A549 (cell line): Measurements from ENCODE around the gene RHEB. TPM values are rescaled to one million over a fixed set of nuclear protein-coding genes. Genes with fewer than 3 reads are reported as not detected.
A peak's percentile ranks its signal among the peaks of the same experiment; 100 is the strongest.

Source experiments
- ATAC-seq, 2 experiments: fragments of 200-7000 bp in 1 of 2; fragments of >200 bp in 1 of 2; cut with Nextera tagmentation in 1 of 2; cut with Tn5 transposase in 1 of 2; 3 replicates each; pipeline versions ENCODE4 v1.8.0 to v1.9.1; 2018 to 2020; ENCODE audit warnings: mild to moderate bottlenecking in 1 of 2, moderate library complexity in 1 of 2
- CTCF ChIA-PET: fragments of 300-600 bp; sonication (Branson Sonifier 250); formaldehyde crosslinking; extraction: SDS; loops from one replicate; lab custom pipeline; 2021; ENCODE audit warnings: antibody characterized with exemption, inconsistent platforms; lab: Yijun Ruan, JAX
- POLR2A ChIA-PET: fragments of 350-600 bp; formaldehyde crosslinking; extraction: SDS; loops from one replicate; lab custom pipeline; 2021; ENCODE audit warnings: antibody characterized with exemption, inconsistent platforms; lab: Yijun Ruan, JAX
- DNase-seq, 2 experiments: peaks; one replicate each; pipeline versions ENCODE4 v3.0.0 to v3.0.0-alpha.2; 2011 to 2016; ENCODE audit warnings: low read depth in 1 of 2, low spot score in 1 of 2
- FAIRE-seq: peaks from 2 replicates; lab custom pipeline; 2011; peaks lifted over from hg19 to GRCh38; lab: Jason Lieb, UNC
- H3K27ac ChIP-seq, 2 experiments: fragments of >200 bp; sonication (Bioruptor Twin); formaldehyde crosslinking; 3 replicates each; pipeline ENCODE4 v1.5.1; 2016 to 2017
- H3K4me1 ChIP-seq: fragments of >200 bp; sonication (Bioruptor Twin); formaldehyde crosslinking; 3 replicates; pipeline ENCODE4 v1.6.1; 2016
- H3K4me2 ChIP-seq: fragments of >200 bp; sonication (Bioruptor Twin); formaldehyde crosslinking; 3 replicates; pipeline ENCODE4 v1.6.1; 2016
- H3K4me3 ChIP-seq: fragments of >200 bp; sonication (Bioruptor Twin); formaldehyde crosslinking; 3 replicates; pipeline ENCODE4 v1.5.1; 2016
- H3K9me3 ChIP-seq: fragments of >200 bp; sonication (Bioruptor Twin); formaldehyde crosslinking; 3 replicates; pipeline ENCODE4 v1.6.1; 2016
- CBX8 ChIP-seq: fragments of 200-600 bp; sonication (generic); IDR thresholded peaks from 2 replicates; pipeline ENCODE4 v1.6.1; 2016
- CHD4 ChIP-seq: fragments of 200-600 bp; sonication (generic); IDR thresholded peaks from 2 replicates; pipeline ENCODE4 v1.6.1; 2016; ENCODE audit warnings: antibody characterized with exemption, mild to moderate bottlenecking, borderline replicate concordance
- EHMT2 ChIP-seq: fragments of 200-600 bp; sonication (generic); IDR thresholded peaks from 2 replicates; pipeline ENCODE4 v1.6.1; 2016; ENCODE audit warnings: antibody characterized with exemption, low read depth, mild to moderate bottlenecking, moderate library complexity
- ESRRA ChIP-seq: fragments of 150-350 bp; IDR thresholded peaks from 2 replicates; pipeline ENCODE4 v1.6.1; 2014; ENCODE audit warnings: mild to moderate bottlenecking, low read length, borderline replicate concordance
- FOSB ChIP-seq: fragments of 250-450 bp; sonication (Bioruptor Pico); IDR thresholded peaks from 2 replicates; pipeline ENCODE4 v1.5.0; 2020; ENCODE audit warnings: mild to moderate bottlenecking, moderate library complexity
- FOXS1 ChIP-seq: fragments of 250-450 bp; sonication (Bioruptor Pico); IDR thresholded peaks from 2 replicates; pipeline ENCODE4 v1.5.0; 2020; ENCODE audit warnings: mild to moderate bottlenecking, moderate library complexity
- GATA3 ChIP-seq: IDR thresholded peaks from 2 replicates; pipeline ENCODE4 v1.6.1; 2012; ENCODE audit warnings: borderline replicate concordance
- HDAC2 ChIP-seq: fragments of 200-600 bp; sonication (generic); IDR thresholded peaks from 2 replicates; pipeline ENCODE4 v1.6.1; 2016
- HOXB5 ChIP-seq: fragments of 250-450 bp; sonication (Bioruptor Pico); IDR thresholded peaks from 2 replicates; pipeline ENCODE4 v1.5.0; 2020; ENCODE audit warnings: mild to moderate bottlenecking, moderate library complexity
- JUNB ChIP-seq: fragments of >200 bp; sonication (Bioruptor Twin); formaldehyde crosslinking; IDR thresholded peaks from 2 replicates; pipeline ENCODE4 v1.6.1; 2016
- KDM1A ChIP-seq: fragments of 200-600 bp; sonication (generic); IDR thresholded peaks from 2 replicates; pipeline ENCODE4 v1.6.1; 2016; ENCODE audit warnings: low read depth, mild to moderate bottlenecking
- NFE2L2 ChIP-seq: fragments of 150-350 bp; conservative IDR thresholded peaks from 2 replicates; pipeline ENCODE4 v1.6.1; 2014; ENCODE audit warnings: low read length
- POLR2AphosphoS2 ChIP-seq: conservative IDR thresholded peaks from 2 replicates; pipeline ENCODE4 v1.6.1; 2012; ENCODE audit warnings: low read length, improper control_type of control experiment, inconsistent platforms
- RAD21 ChIP-seq, 2 experiments: fragments of >200 bp in 1 of 2; sonication (Bioruptor Twin) in 1 of 2; formaldehyde crosslinking in 1 of 2; IDR thresholded peaks in 1 of 2; conservative IDR thresholded peaks in 1 of 2; 2 replicates in 1 of 2; 3 replicates in 1 of 2; pipeline ENCODE4 v1.6.1; 2012 to 2018; ENCODE audit warnings: inconsistent platforms in 1 of 2
- RCOR1 ChIP-seq: fragments of 150-350 bp; IDR thresholded peaks from 2 replicates; pipeline ENCODE4 v1.6.1; 2014; ENCODE audit warnings: antibody characterized with exemption, low read length, low read depth
- RNF2 ChIP-seq: fragments of 200-600 bp; sonication (generic); IDR thresholded peaks from 2 replicates; pipeline ENCODE4 v1.6.1; 2016; ENCODE audit warnings: low read depth, mild to moderate bottlenecking, antibody characterized with exemption, moderate library complexity, borderline replicate concordance
- SREBF2 ChIP-seq: fragments of 450-650 bp; IDR thresholded peaks from 2 replicates; pipeline ENCODE4 v1.6.1; 2014; ENCODE audit warnings: mild to moderate bottlenecking, moderate library complexity
- TFCP2L1 ChIP-seq: fragments of 250-450 bp; sonication (Bioruptor Pico); IDR thresholded peaks from 2 replicates; pipeline ENCODE4 v1.5.0; 2021; ENCODE audit warnings: mild to moderate bottlenecking
- TP53 ChIP-seq: fragments of 250-450 bp; sonication (Bioruptor Pico); IDR thresholded peaks from 2 replicates; pipeline ENCODE4 v1.5.0; 2021; ENCODE audit warnings: mild to moderate bottlenecking, moderate library complexity
- ZC3H11A ChIP-seq: fragments of 450-650 bp; IDR thresholded peaks from 2 replicates; pipeline ENCODE4 v1.6.1; 2014; ENCODE audit warnings: antibody characterized with exemption, mild to moderate bottlenecking
- WGBS: methylation state at CpG from one replicate; pipeline ENCODE4 v1.1.6; 2017; ENCODE audit errors: missing lambda C conversion rate; 5-methylcytosine and 5-hydroxymethylcytosine counted together
- polyA plus RNA-seq, 4 experiments: library from polyadenylated mRNA; depleted of rRNA in 3 of 4; stranded (reverse); fragments of >200 nt; fragmentation: RNase III in 1 of 4; extraction: RNeasy Plus Mini Kit Qiagen cat#74134 plus additional on column Dnase treatment in 1 of 4; gene quantifications; 2 replicates in 3 of 4; 3 replicates in 1 of 4; pipeline ENCODE4 v1.2.3, GENCODE V29; 2011 to 2017
- TF ChIP-seq, protein P1 (sequence below): fragments of 250-450 bp; sonication (Bioruptor Pico); IDR thresholded peaks from 2 replicates; pipeline ENCODE4 v1.5.0; 2020; ENCODE audit warnings: low read depth, mild to moderate bottlenecking, moderate library complexity
- TF ChIP-seq, protein P2 (sequence below): fragments of 250-450 bp; sonication (Bioruptor Pico); IDR thresholded peaks from 2 replicates; pipeline ENCODE4 v1.5.0; 2021; ENCODE audit warnings: mild to moderate bottlenecking, moderate library complexity, borderline replicate concordance
- TF ChIP-seq, protein P3 (sequence below): IDR thresholded peaks from 2 replicates; pipeline ENCODE4 v1.6.1; 2012; ENCODE audit warnings: low read depth, borderline replicate concordance
- TF ChIP-seq, protein P4 (sequence below): fragments of >200 bp; sonication (Bioruptor Twin); formaldehyde crosslinking; IDR thresholded peaks from 2 replicates; pipeline ENCODE4 v1.6.1; 2016
- TF ChIP-seq, protein P5 (sequence below): fragments of >200 bp; sonication (Bioruptor Twin); formaldehyde crosslinking; IDR thresholded peaks from 3 replicates; pipeline ENCODE4 v1.6.1; 2016

RHEB gene
- polyA plus RNA-seq, 2 of the 4 experiments (the other 2 are of a cell fraction): 110 to 198 TPM

DNA sequence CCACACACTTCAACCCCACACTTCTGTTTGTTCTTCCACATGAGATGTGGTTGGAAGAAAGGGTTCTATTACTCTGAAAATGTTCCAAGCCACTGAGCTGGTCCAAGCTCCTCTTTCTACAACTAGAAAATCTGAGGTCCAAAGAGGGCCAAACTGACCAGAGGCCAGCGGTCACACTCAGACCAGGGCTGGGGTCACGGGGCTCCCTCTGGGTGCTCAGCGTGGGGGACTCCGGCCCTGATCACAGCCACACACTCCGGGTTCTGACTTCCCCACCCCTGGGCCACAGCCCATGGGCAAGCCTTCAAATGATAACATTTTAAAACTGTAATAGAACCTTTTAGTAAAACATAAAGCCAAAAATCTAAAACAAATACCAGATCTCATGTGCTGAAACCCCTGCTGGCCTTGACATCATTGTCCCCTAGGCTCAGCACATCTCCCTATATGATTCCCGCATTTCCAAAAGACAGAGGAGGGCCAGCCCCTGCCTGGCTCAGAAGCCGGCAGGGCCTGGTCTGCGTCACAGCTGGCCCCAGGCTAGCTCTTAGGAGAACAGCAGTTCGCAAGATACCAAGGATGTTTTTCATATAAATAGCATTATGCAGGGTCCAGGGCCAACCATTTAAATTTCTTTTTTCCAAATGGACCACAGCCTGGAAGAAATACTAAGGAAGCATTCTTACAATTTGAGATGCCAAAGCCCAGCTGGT lies 83.1 kb downstream of the RHEB start:
- no peak overlapping the region for H3K4me3 ChIP-seq
- ChIA-PET CTCF (interaction anchor here (0.8 to 7.4 kb wide), 6 partner anchors 8 to 323 kb away, joined by 3 to 73 read pairs (median 4); no protein-coding TSS in a partner anchor), POLR2A (no interaction called here)
- no peaks in the 10 kb centered on the region for H3K9me3 ChIP-seq
- no peak for DNase-seq
- TF ChIP-seq CHD4: no peak
- TF ChIP-seq, protein P1, sequence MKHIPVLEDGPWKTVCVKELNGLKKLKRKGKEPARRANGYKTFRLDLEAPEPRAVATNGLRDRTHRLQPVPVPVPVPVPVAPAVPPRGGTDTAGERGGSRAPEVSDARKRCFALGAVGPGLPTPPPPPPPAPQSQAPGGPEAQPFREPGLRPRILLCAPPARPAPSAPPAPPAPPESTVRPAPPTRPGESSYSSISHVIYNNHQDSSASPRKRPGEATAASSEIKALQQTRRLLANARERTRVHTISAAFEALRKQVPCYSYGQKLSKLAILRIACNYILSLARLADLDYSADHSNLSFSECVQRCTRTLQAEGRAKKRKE: no peak
- TF ChIP-seq FOXS1 (CRISPR knock-in tag): no peak
- no peak for TF ChIP-seq HDAC2
- no peak for TF ChIP-seq EHMT2
- no peak for TF ChIP-seq KDM1A
- TF ChIP-seq JUNB: no peak
- no peak for TF ChIP-seq SREBF2
- TF ChIP-seq ESRRA: no peak
- TF ChIP-seq, protein P2, sequence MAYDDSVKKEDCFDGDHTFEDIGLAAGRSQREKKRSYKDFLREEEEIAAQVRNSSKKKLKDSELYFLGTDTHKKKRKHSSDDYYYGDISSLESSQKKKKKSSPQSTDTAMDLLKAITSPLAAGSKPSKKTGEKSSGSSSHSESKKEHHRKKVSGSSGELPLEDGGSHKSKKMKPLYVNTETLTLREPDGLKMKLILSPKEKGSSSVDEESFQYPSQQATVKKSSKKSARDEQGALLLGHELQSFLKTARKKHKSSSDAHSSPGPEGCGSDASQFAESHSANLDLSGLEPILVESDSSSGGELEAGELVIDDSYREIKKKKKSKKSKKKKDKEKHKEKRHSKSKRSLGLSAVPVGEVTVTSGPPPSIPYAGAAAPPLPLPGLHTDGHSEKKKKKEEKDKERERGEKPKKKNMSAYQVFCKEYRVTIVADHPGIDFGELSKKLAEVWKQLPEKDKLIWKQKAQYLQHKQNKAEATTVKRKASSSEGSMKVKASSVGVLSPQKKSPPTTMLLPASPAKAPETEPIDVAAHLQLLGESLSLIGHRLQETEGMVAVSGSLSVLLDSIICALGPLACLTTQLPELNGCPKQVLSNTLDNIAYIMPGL (CRISPR knock-in tag): no peak
- no peak for TF ChIP-seq POLR2AphosphoS2
- TF ChIP-seq TFCP2L1 (CRISPR knock-in tag): no peak
- TF ChIP-seq, protein P3, sequence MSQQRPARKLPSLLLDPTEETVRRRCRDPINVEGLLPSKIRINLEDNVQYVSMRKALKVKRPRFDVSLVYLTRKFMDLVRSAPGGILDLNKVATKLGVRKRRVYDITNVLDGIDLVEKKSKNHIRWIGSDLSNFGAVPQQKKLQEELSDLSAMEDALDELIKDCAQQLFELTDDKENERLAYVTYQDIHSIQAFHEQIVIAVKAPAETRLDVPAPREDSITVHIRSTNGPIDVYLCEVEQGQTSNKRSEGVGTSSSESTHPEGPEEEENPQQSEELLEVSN: no peak
- TF ChIP-seq TP53: no peak
- no peak for TF ChIP-seq NFE2L2
- TF ChIP-seq HOXB5 (CRISPR knock-in tag): no peak
- no peak for TF ChIP-seq RNF2
- TF ChIP-seq CBX8: no peak
- TF ChIP-seq, protein P4, sequence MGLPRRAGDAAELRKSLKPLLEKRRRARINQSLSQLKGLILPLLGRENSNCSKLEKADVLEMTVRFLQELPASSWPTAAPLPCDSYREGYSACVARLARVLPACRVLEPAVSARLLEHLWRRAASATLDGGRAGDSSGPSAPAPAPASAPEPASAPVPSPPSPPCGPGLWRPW: no peak
- H3K4me1 ChIP-seq: peaks cover 8% of the 10 kb centered on the region; the same call in 1 of the 3 replicates
- ATAC-seq: no peak
- peak overlapping the region in 1 of 2 experiments; percentile 38; a peak in 2 of 6 replicates for H3K27ac ChIP-seq
- no peak overlapping the region for H3K4me2 ChIP-seq
- FAIRE-seq: no peak
- 84% methylated on average over 9 of the region's 9 CpGs for WGBS

DNA sequence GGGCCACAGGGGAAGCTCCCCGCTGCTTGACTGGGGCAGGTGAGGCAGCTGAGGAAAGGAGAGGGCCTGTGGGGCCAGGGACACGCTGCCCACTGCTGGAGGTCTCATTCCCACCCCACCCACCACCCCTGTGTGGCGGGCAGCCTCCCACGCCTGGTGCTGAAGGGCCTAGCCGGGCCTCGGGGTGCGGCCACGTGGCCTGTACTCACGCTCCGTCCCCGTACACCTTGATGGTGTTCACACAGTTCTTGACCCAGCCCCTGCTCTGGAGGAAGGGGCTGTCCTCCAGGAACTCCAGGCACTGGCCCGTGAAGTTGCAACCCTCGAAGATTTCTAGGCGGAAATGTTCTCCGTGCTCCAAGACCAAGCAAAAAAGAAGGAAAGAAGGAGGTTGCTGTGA lies 83.7 kb downstream of the RHEB start:
- peaks cover 3% of the 10 kb centered on the region; the same call in 1 of the 3 replicates for H3K4me1 ChIP-seq
- H3K4me2 ChIP-seq: no peak overlapping the region
- H3K27ac ChIP-seq: 0 out of 6 replicates have a peak overlapping the region, but pooled peaks of 1 of the 2 experiments have one; percentile 38
- DNase-seq (no peak), FAIRE-seq (no peak), ATAC-seq (no peak)
- ChIA-PET POLR2A (no interaction called here), CTCF (interaction anchor here (0.9 to 7.4 kb wide), 5 partner anchors 8 to 324 kb away, joined by 3 to 73 read pairs (median 4); no protein-coding TSS in a partner anchor)
- no peaks in the 10 kb centered on the region for H3K9me3 ChIP-seq
- WGBS: 92% methylated on average over 8 of the region's 15 CpGs
- no peak for TF ChIP-seq RNF2
- no peak for TF ChIP-seq RAD21 (conservative IDR thresholded peaks at IDR 0.05 in 1 of 2, IDR thresholded peaks at IDR 0.05 in 1 of 2)
- TF ChIP-seq GATA3: no peak
- TF ChIP-seq FOSB (CRISPR knock-in tag): no peak
- no peak for TF ChIP-seq NFE2L2
- TF ChIP-seq ZC3H11A: no peak
- TF ChIP-seq EHMT2: no peak
- TF ChIP-seq, protein P5, sequence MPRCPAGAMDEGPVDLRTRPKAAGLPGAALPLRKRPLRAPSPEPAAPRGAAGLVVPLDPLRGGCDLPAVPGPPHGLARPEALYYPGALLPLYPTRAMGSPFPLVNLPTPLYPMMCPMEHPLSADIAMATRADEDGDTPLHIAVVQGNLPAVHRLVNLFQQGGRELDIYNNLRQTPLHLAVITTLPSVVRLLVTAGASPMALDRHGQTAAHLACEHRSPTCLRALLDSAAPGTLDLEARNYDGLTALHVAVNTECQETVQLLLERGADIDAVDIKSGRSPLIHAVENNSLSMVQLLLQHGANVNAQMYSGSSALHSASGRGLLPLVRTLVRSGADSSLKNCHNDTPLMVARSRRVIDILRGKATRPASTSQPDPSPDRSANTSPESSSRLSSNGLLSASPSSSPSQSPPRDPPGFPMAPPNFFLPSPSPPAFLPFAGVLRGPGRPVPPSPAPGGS: no peak
- no peak for TF ChIP-seq RCOR1
- TF ChIP-seq JUNB: no peak
- TF ChIP-seq TP53: no peak
- H3K4me3 ChIP-seq: no peak overlapping the region
